DMS53 treated with DMSO at 0.1 percent for 48 hours (cell line): ENCODE data around the gene CRYBA2.

ENCODE experiments used
- DNase-seq: peaks from one replicate; lab custom pipeline; 2025; ENCODE audit not compliant: unreplicated experiment; lab: John Stamatoyannopoulos, UW

Gene CRYBA2

GRCh38 chr2:218983263-218983933 lies 9.8 kb downstream of the CRYBA2 start:
- peak; percentile 17 for DNase-seq

- no peak for DNase-seq
Measured at GRCh38 chr2:218982586-218983262, 10.5 kb downstream of the CRYBA2 start.

GRCh38 chr2:218981881-218982585 lies 11.2 kb downstream of the CRYBA2 start:
- DNase-seq = no peak

GRCh38 chr2:218981390-218981880 lies 11.8 kb downstream of the CRYBA2 start:
- DNase-seq = no peak

- DNase-seq = peak; percentile 20
Measured at GRCh38 chr2:218980735-218981389, 12.4 kb downstream of the CRYBA2 start.

GRCh38 chr2:218979846-218980734 lies 13.1 kb downstream of the CRYBA2 start:
- peak; percentile 61 for DNase-seq

GRCh38 chr2:218975060-218975777 lies 18.0 kb downstream of the CRYBA2 start:
- no peak for DNase-seq

GRCh38 chr2:218970894-218971293 lies 22.3 kb downstream of the CRYBA2 start:
- no peak for DNase-seq

- DNase-seq = peak; percentile 77
Measured at GRCh38 chr2:218964041-218964771, 29.0 kb downstream of the CRYBA2 start.

- DNase-seq = no peak
Measured at GRCh38 chr2:218963601-218964000, 29.6 kb downstream of the CRYBA2 start.

GRCh38 chr2:218962859-218963492 lies 30.2 kb downstream of the CRYBA2 start:
- peak; percentile 93 for DNase-seq

- DNase-seq = peak; percentile 40
Measured at GRCh38 chr2:218961651-218962570, 31.3 kb downstream of the CRYBA2 start.

- DNase-seq = no peak
Measured at GRCh38 chr2:218961229-218961628, 32.0 kb downstream of the CRYBA2 start.

GRCh38 chr2:218960309-218961165 lies 32.7 kb downstream of the CRYBA2 start:
- DNase-seq = no peak

- DNase-seq = no peak
Measured at GRCh38 chr2:218959761-218960308, 33.4 kb downstream of the CRYBA2 start.

GRCh38 chr2:218959141-218959731 lies 34.0 kb downstream of the CRYBA2 start, which contains the start of gene CDK5R2:
Gene CDK5R2, plus strand, starts transcription at chr2:218959666. Its CDS starts 155 bp downstream, at chr2:218959821.
- peak; percentile 73 for DNase-seq
